ENCODE measurements around the gene XG.
"Not testable (repeated sequence)": the region's sequence is repeated elsewhere in the genome, so short reads cannot be mapped to it uniquely, and the experiment has no call there.

Gene XG, protein sequence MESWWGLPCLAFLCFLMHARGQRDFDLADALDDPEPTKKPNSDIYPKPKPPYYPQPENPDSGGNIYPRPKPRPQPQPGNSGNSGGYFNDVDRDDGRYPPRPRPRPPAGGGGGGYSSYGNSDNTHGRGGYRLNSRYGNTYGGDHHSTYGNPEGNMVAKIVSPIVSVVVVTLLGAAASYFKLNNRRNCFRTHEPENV

GRCh38 chrX:2751874-2752300 lies at the start of gene XG:
Gene XG, plus strand, starts transcription at chrX:2752040. Its CDS starts 235 bp downstream, at chrX:2752275.
- not testable (repeated sequence) for H3K4me3 ChIP-seq; H3K9me3 ChIP-seq (replicated peaks in 1 of 11); H3K27ac ChIP-seq; H3K27me3 ChIP-seq; H3K36me3 ChIP-seq; H3K9ac ChIP-seq; H4K20me1 ChIP-seq
- Histone ChIP-seq H3K4me1 (peaks cover 0 to 22% (median 13%) of the 10 kb centered on the region in 10 experiments; a peak in 13 of 20 replicates), H3K4me2 (peak within 1 kb of the TSS in 6 of 11 experiments; percentile 27 to 56 (median 45); a peak in 8 of 22 replicates)

GRCh38 chrX:2703991-2704369 lies 47.9 kb upstream of the XG start:
- TF ChIP-seq Cebpa-rat (IDR thresholded peaks at IDR 0.05), result no peak
- Histone ChIP-seq H3K27ac (peak overlapping the region; percentile 33 to 95 (median 91); a peak in 20 of 22 replicates), H3K4me1 (peaks cover 93 to 99% (median 98%) of the 10 kb centered on the region in 10 experiments), H3K9ac (peak overlapping the region in 10 of 11 experiments; percentile 12 to 79 (median 44); a peak in 14 of 22 replicates), H4K20me1 (peaks cover 23 to 98% (median 44%) of the 10 kb centered on the region in 11 experiments; a peak in 21 of 22 replicates), H3K4me2 (peak overlapping the region; percentile 79 to 99 (median 91)), H3K9me3 (replicated peaks in 1 of 11) (peaks cover 0 to 6% (median 0%) of the 10 kb centered on the region in 11 experiments; a peak in 2 of 22 replicates), H3K36me3 (peaks cover 20 to 44% (median 32%) of the 10 kb centered on the region in 11 experiments; a peak in 21 of 22 replicates), H3K27me3 (no peaks in the 10 kb centered on the region), H3K4me3 (no peak overlapping the region)

- Histone ChIP-seq H3K4me1 (peaks cover 93 to 99% (median 98%) of the 10 kb centered on the region in 10 experiments), H3K4me3 (no peak overlapping the region; a peak in 1 of 20 replicates), H3K27me3 (no peaks in the 10 kb centered on the region), H4K20me1 (peaks cover 25 to 98% (median 47%) of the 10 kb centered on the region in 11 experiments; a peak in 20 of 22 replicates), H3K36me3 (peaks cover 10 to 33% (median 21%) of the 10 kb centered on the region in 11 experiments; a peak in 20 of 22 replicates), H3K27ac (peak overlapping the region; percentile 79 to 95 (median 91); a peak in 21 of 22 replicates), H3K4me2 (peak overlapping the region; percentile 79 to 99 (median 91)), H3K9ac (peak overlapping the region; percentile 15 to 80 (median 75); a peak in 18 of 22 replicates), H3K9me3 (replicated peaks in 1 of 11) (peaks cover 0 to 3% (median 0%) of the 10 kb centered on the region in 11 experiments; a peak in 2 of 22 replicates)
- no peak for TF ChIP-seq Cebpa-rat (IDR thresholded peaks at IDR 0.05)
Observed at GRCh38 chrX:2705046-2705832, 46.6 kb upstream of the XG start.

DNA sequence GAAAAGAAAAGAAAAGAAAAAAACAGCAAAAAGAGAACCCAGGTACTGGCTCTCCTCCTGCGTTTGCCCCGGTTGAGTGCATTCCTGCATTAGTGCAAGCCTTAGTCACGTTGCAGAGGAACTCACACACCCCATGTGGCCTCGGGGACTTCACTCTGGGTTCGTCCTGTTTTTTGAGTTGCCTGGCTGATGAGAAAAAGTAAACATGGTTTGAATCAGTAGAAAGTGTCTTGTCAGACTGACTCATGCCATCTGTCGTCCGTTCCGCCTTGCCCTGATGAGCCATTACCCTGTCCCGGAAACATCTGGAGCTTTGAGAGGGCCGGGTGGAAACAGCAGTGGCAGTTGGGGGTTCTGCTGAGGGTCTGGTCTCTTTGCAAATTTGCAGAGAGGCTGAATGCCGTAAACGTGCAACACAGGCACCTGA lies 44.5 kb upstream of the XG start:
- Histone ChIP-seq H3K4me3 (peak overlapping the region; percentile 14 to 59 (median 43); a peak in 17 of 20 replicates), H3K9ac (peak overlapping the region; percentile 66 to 80 (median 76); a peak in 21 of 22 replicates)

GRCh38 chrX:2708021-2708420 lies 43.8 kb upstream of the XG start:
- Histone ChIP-seq H3K4me1 (peaks cover 91 to 98% (median 96%) of the 10 kb centered on the region in 10 experiments), H4K20me1 (peaks cover 12 to 98% (median 31%) of the 10 kb centered on the region in 11 experiments; a peak in 17 of 22 replicates), H3K36me3 (peaks cover 23 to 40% (median 32%) of the 10 kb centered on the region in 11 experiments; a peak in 21 of 22 replicates), H3K4me2 (peak overlapping the region; percentile 84 to 99 (median 91)), H3K9me3 (replicated peaks in 1 of 11) (no peaks in the 10 kb centered on the region), H3K27me3 (no peaks in the 10 kb centered on the region), H3K27ac (peak overlapping the region; percentile 78 to 95 (median 91)), H3K4me3 (peak overlapping the region; percentile 3 to 59 (median 43); a peak in 17 of 20 replicates), H3K9ac (peak overlapping the region; percentile 58 to 80 (median 75); a peak in 21 of 22 replicates)
- TF ChIP-seq Cebpa-rat (IDR thresholded peaks at IDR 0.05), result no peak

More for the DNA sequence above, 44.5 kb upstream of the XG start:
- TF ChIP-seq Cebpa-rat (IDR thresholded peaks at IDR 0.05), result peak in 3 of 11 experiments; percentile 6 to 76 (median 12); a peak in 3 of 22 replicates
- H3K27me3 ChIP-seq, result no peaks in the 10 kb centered on the region
- no peaks in the 10 kb centered on the region for H3K9me3 ChIP-seq (replicated peaks in 1 of 11)
- peak overlapping the region; percentile 79 to 95 (median 91); a peak in 21 of 22 replicates for H3K27ac ChIP-seq
- H4K20me1 ChIP-seq, result peaks cover 12 to 98% (median 36%) of the 10 kb centered on the region in 11 experiments; a peak in 17 of 22 replicates
- peaks cover 16 to 39% (median 27%) of the 10 kb centered on the region in 11 experiments; a peak in 19 of 22 replicates for H3K36me3 ChIP-seq
- H3K4me2 ChIP-seq, result peak overlapping the region; percentile 84 to 99 (median 91)
- peaks cover 94 to 98% (median 96%) of the 10 kb centered on the region in 10 experiments for H3K4me1 ChIP-seq

- H3K27ac ChIP-seq, result peak overlapping the region; percentile 78 to 95 (median 91)
- TF ChIP-seq Cebpa-rat (IDR thresholded peaks at IDR 0.05), result no peak
- H3K4me2 ChIP-seq, result peak overlapping the region; percentile 84 to 99 (median 91)
- peak overlapping the region in 9 of 10 experiments; percentile 14 to 59 (median 44); a peak in 11 of 20 replicates for H3K4me3 ChIP-seq
- H3K9me3 ChIP-seq (replicated peaks in 1 of 11), result no peaks in the 10 kb centered on the region
- peak overlapping the region; percentile 58 to 80 (median 75); a peak in 21 of 22 replicates for H3K9ac ChIP-seq
- no peaks in the 10 kb centered on the region for H3K27me3 ChIP-seq
- peaks cover 91 to 98% (median 96%) of the 10 kb centered on the region in 10 experiments for H3K4me1 ChIP-seq
- peaks cover 29 to 42% (median 36%) of the 10 kb centered on the region in 11 experiments; a peak in 21 of 22 replicates for H3K36me3 ChIP-seq
- H4K20me1 ChIP-seq, result peaks cover 12 to 98% (median 29%) of the 10 kb centered on the region in 11 experiments; a peak in 17 of 22 replicates
Observed at GRCh38 chrX:2708592-2709188, 43.1 kb upstream of the XG start.

- peaks cover 91 to 98% (median 96%) of the 10 kb centered on the region in 10 experiments for H3K4me1 ChIP-seq
- no peaks in the 10 kb centered on the region for H3K27me3 ChIP-seq
- H4K20me1 ChIP-seq, result peaks cover 12 to 98% (median 23%) of the 10 kb centered on the region in 11 experiments; a peak in 16 of 22 replicates
- no peaks in the 10 kb centered on the region for H3K9me3 ChIP-seq (replicated peaks in 1 of 11)
- H3K4me3 ChIP-seq, result peak overlapping the region in 9 of 10 experiments; percentile 28 to 52 (median 42); a peak in 16 of 20 replicates
- peak overlapping the region; percentile 81 to 95 (median 87) for H3K27ac ChIP-seq
- H3K4me2 ChIP-seq, result peak overlapping the region; percentile 84 to 99 (median 91)
- H3K9ac ChIP-seq, result peak overlapping the region; percentile 70 to 82 (median 76); a peak in 21 of 22 replicates
- TF ChIP-seq Cebpa-rat (IDR thresholded peaks at IDR 0.05), result no peak
- peaks cover 22 to 34% (median 29%) of the 10 kb centered on the region in 11 experiments; a peak in 21 of 22 replicates for H3K36me3 ChIP-seq
Observed at GRCh38 chrX:2709556-2709955, 42.3 kb upstream of the XG start.

Data from BLaER1 treated with 17β-estradiol and CSF1 and Interleukin-3, amounts not matched to agents 10 nM and 100 nM (cell line).